Stimulated activated CD4-positive, alpha-beta T cell treated with anti-CD3 and anti-CD28 coated beads, Interleukin-4, amount 100 ng/mL, for 48 hours (primary cell): ENCODE data around the gene HLCS.
A peak's percentile ranks its signal among the peaks of the same experiment; 100 is the strongest.

Source experiments
- DNase-seq, 2 donors: peaks; one replicate each; pipeline ENCODE4 v3.0.0-alpha.2; 2020; ENCODE audit warnings: low read depth in 2 of 2

The HLCS gene

GRCh38 chr21:36780861-36781260 lies 185.6 kb downstream of the HLCS start:
- no peak for DNase-seq

- DNase-seq = no peak
Measured at GRCh38 chr21:36776981-36777617, 189.4 kb downstream of the HLCS start.

GRCh38 chr21:36773995-36774394 lies 192.5 kb downstream of the HLCS start:
- DNase-seq = no peak

GRCh38 chr21:36773117-36773516 lies 193.4 kb downstream of the HLCS start:
- no peak for DNase-seq

- DNase-seq = no peak
Measured at GRCh38 chr21:36769051-36769839, 197.2 kb downstream of the HLCS start.

- DNase-seq = no peak
Measured at GRCh38 chr21:36768496-36768895, 198.0 kb downstream of the HLCS start.

GRCh38 chr21:36767096-36767495 lies 199.4 kb downstream of the HLCS start:
- DNase-seq = no peak

GRCh38 chr21:36766511-36766910 lies 200.0 kb downstream of the HLCS start:
- DNase-seq = no peak

- DNase-seq = no peak
Measured at GRCh38 chr21:36765229-36765628, 201.2 kb downstream of the HLCS start.

GRCh38 chr21:36763305-36763704 lies 203.2 kb downstream of the HLCS start:
- DNase-seq = no peak

- no peak for DNase-seq
Measured at GRCh38 chr21:36762642-36763041, 203.8 kb downstream of the HLCS start.

GRCh38 chr21:36761685-36762084 lies 204.8 kb downstream of the HLCS start:
- no peak for DNase-seq

- no peak for DNase-seq
Measured at GRCh38 chr21:36759348-36760083, 207.0 kb downstream of the HLCS start.

- DNase-seq = no peak
Measured at GRCh38 chr21:36757196-36757595, 209.3 kb downstream of the HLCS start.

GRCh38 chr21:36756527-36756926 lies 209.9 kb downstream of the HLCS start:
- DNase-seq = no peak

- no peak for DNase-seq
Measured at GRCh38 chr21:36754241-36754898, 212.1 kb downstream of the HLCS start.

- no peak for DNase-seq
Measured at GRCh38 chr21:36753556-36753955, 212.9 kb downstream of the HLCS start.

GRCh38 chr21:36751383-36751782 lies 215.1 kb downstream of the HLCS start:
- DNase-seq = no peak

GRCh38 chr21:36750576-36750959 lies 215.9 kb downstream of the HLCS start:
- DNase-seq = no peak

GRCh38 chr21:36749935-36750575 lies 216.4 kb downstream of the HLCS start:
- DNase-seq = no peak

- peak; percentile 50 to 55 for DNase-seq
Measured at GRCh38 chr21:36747815-36748383, 218.6 kb downstream of the HLCS start.
